ENCODE measurements around the gene PEPD.

Gene PEPD

GRCh38 chr19:33444562-33445441 lies 76.8 kb downstream of the PEPD start:
- Histone ChIP-seq H4K20me1 (ENCODE audit: insufficient read depth, low read length, poor library complexity, severe bottlenecking) (no peaks in the 10 kb centered on the region), H3F3A (ENCODE audit: low read depth) (no peaks in the 10 kb centered on the region), H3K9me2 (replicated peaks; ENCODE audit: low read depth, low read length) (no peaks in the 10 kb centered on the region), H3K4me3 (ENCODE audit: low read length, poor library complexity, severe bottlenecking) (no peak overlapping the region), H3K79me2 (ENCODE audit: insufficient read depth, low read length) (no peaks in the 10 kb centered on the region), H3K4me1 (ENCODE audit: insufficient read depth, low read length, poor library complexity, severe bottlenecking) (peaks cover 37% of the 10 kb centered on the region), H3K9ac (ENCODE audit: low read depth, low read length, poor library complexity, severe bottlenecking) (no peak overlapping the region), H3K36me3 (ENCODE audit: insufficient read depth, low read length) (no peaks in the 10 kb centered on the region), H2AFZ (ENCODE audit: low read length) (no peak overlapping the region), H3K27me3 (ENCODE audit: insufficient read depth, low read length, poor library complexity, severe bottlenecking) (no peaks in the 10 kb centered on the region), H3K4me2 (ENCODE audit: low read depth, low read length, poor library complexity, severe bottlenecking) (no peak overlapping the region), H3K9me3 (ENCODE audit: insufficient read depth, low read depth, low read length) (no peaks in the 10 kb centered on the region)
- no peak for TF ChIP-seq EZH2phosphoT487 (IDR thresholded peaks at IDR 0.05; ENCODE audit: borderline replicate concordance)
- TF ChIP-seq CTCF (conservative IDR thresholded peaks at IDR 0.05; ENCODE audit: low read length) = no peak

GRCh38 chr19:33443638-33444561 lies 77.7 kb downstream of the PEPD start:
- Histone ChIP-seq H3K4me1 (ENCODE audit: insufficient read depth, low read length, poor library complexity, severe bottlenecking) (peaks cover 46% of the 10 kb centered on the region), H3K4me3 (ENCODE audit: low read length, poor library complexity, severe bottlenecking) (no peak overlapping the region), H3K4me2 (ENCODE audit: low read depth, low read length, poor library complexity, severe bottlenecking) (no peak overlapping the region), H3K9me3 (ENCODE audit: insufficient read depth, low read depth, low read length) (no peaks in the 10 kb centered on the region), H3K79me2 (ENCODE audit: insufficient read depth, low read length) (no peaks in the 10 kb centered on the region), H2AFZ (ENCODE audit: low read length) (no peak overlapping the region), H4K20me1 (ENCODE audit: insufficient read depth, low read length, poor library complexity, severe bottlenecking) (no peaks in the 10 kb centered on the region), H3K9me2 (replicated peaks; ENCODE audit: low read depth, low read length) (no peaks in the 10 kb centered on the region), H3F3A (ENCODE audit: low read depth) (no peaks in the 10 kb centered on the region), H3K27me3 (ENCODE audit: insufficient read depth, low read length, poor library complexity, severe bottlenecking) (no peaks in the 10 kb centered on the region), H3K9ac (ENCODE audit: low read depth, low read length, poor library complexity, severe bottlenecking) (no peak overlapping the region), H3K36me3 (ENCODE audit: insufficient read depth, low read length) (no peaks in the 10 kb centered on the region)
- TF ChIP-seq EZH2phosphoT487 (IDR thresholded peaks at IDR 0.05; ENCODE audit: borderline replicate concordance) (no peak), CTCF (conservative IDR thresholded peaks at IDR 0.05; ENCODE audit: low read length) (no peak)

GRCh38 chr19:33442706-33443105 lies 78.9 kb downstream of the PEPD start:
- Histone ChIP-seq H4K20me1 (ENCODE audit: insufficient read depth, low read length, poor library complexity, severe bottlenecking) (no peaks in the 10 kb centered on the region), H3K79me2 (ENCODE audit: insufficient read depth, low read length) (no peaks in the 10 kb centered on the region)
- TF ChIP-seq EZH2phosphoT487 (IDR thresholded peaks at IDR 0.05; ENCODE audit: borderline replicate concordance) (no peak), CTCF (conservative IDR thresholded peaks at IDR 0.05; ENCODE audit: low read length) (no peak)

More at GRCh38 chr19:33442706-33443105, 78.9 kb downstream of the PEPD start:
- H3K4me3 ChIP-seq (ENCODE audit: low read length, poor library complexity, severe bottlenecking) = no peak overlapping the region
- no peak overlapping the region for H3K4me2 ChIP-seq (ENCODE audit: low read depth, low read length, poor library complexity, severe bottlenecking)
- H3K27me3 ChIP-seq (ENCODE audit: insufficient read depth, low read length, poor library complexity, severe bottlenecking) = no peaks in the 10 kb centered on the region
- H3K9ac ChIP-seq (ENCODE audit: low read depth, low read length, poor library complexity, severe bottlenecking) = no peak overlapping the region
- H3K9me2 ChIP-seq (replicated peaks; ENCODE audit: low read depth, low read length) = no peaks in the 10 kb centered on the region
- no peaks in the 10 kb centered on the region for H3F3A ChIP-seq (ENCODE audit: low read depth)
- H3K9me3 ChIP-seq (ENCODE audit: insufficient read depth, low read depth, low read length) = no peaks in the 10 kb centered on the region
- no peak overlapping the region for H2AFZ ChIP-seq (ENCODE audit: low read length)
- H3K4me1 ChIP-seq (ENCODE audit: insufficient read depth, low read length, poor library complexity, severe bottlenecking) = peaks cover 46% of the 10 kb centered on the region
- H3K36me3 ChIP-seq (ENCODE audit: insufficient read depth, low read length) = no peaks in the 10 kb centered on the region
